Neuronal stem cell (in vitro differentiated cells): Measurements from ENCODE around the gene RCBTB1.
A peak's percentile ranks its signal among the peaks of the same experiment; 100 is the strongest.

Source experiments
- DNase-seq: peaks from one replicate; pipeline ENCODE4 v3.0.0-alpha.2; 2013; ENCODE audit warnings: low spot score
- H2AFZ ChIP-seq: one replicate; pipeline ENCODE4 v1.6.1; 2013; ENCODE audit warnings: mild to moderate bottlenecking, low read length, inconsistent platforms
- H2AK5ac ChIP-seq: 2 replicates; pipeline ENCODE4 v1.6.1; 2013; ENCODE audit warnings: low read depth, mild to moderate bottlenecking, inconsistent platforms, low read length, moderate library complexity, mixed read lengths
- H2BK120ac ChIP-seq: 2 replicates; pipeline ENCODE4 v1.6.1; 2013; ENCODE audit warnings: low read depth, mild to moderate bottlenecking, inconsistent platforms, low read length, moderate library complexity, mixed read lengths
- H2BK12ac ChIP-seq: one replicate; pipeline ENCODE4 v1.6.1; 2013; ENCODE audit warnings: low read length, inconsistent platforms
- H2BK15ac ChIP-seq: 2 replicates; pipeline ENCODE4 v1.6.1; 2013; ENCODE audit warnings: mild to moderate bottlenecking, low read length, inconsistent platforms, mixed read lengths
- H2BK5ac ChIP-seq: one replicate; pipeline ENCODE4 v1.6.1; 2013; ENCODE audit warnings: inconsistent platforms, mild to moderate bottlenecking, low read length, moderate library complexity
- H3K14ac ChIP-seq: one replicate; pipeline ENCODE4 v1.6.1; 2013; ENCODE audit warnings: low read length, inconsistent platforms
- H3K18ac ChIP-seq: 2 replicates; pipeline ENCODE4 v1.6.1; 2013; ENCODE audit warnings: low read length, inconsistent platforms
- H3K23ac ChIP-seq: 2 replicates; pipeline ENCODE4 v1.6.1; 2013; ENCODE audit warnings: low read depth, mild to moderate bottlenecking, mixed read lengths, low read length, inconsistent platforms; ENCODE audit not compliant: poor library complexity
- H3K27ac ChIP-seq: replicated peaks from 3 replicates; pipeline ENCODE4 v1.5.1; 2013; ENCODE audit warnings: low read length, inconsistent platforms
- H3K27me3 ChIP-seq, 3 experiments: 2 replicates each; pipeline ENCODE4 v1.6.1; 2013; ENCODE audit warnings: low read length in 3 of 3, mild to moderate bottlenecking in 2 of 3, inconsistent platforms in 1 of 3, low read depth in 1 of 3, mixed read lengths in 1 of 3, moderate library complexity in 1 of 3; ENCODE audit not compliant: control insufficient read depth in 3 of 3, insufficient read depth in 3 of 3
- H3K36me3 ChIP-seq, 2 donors: replicated peaks in 1 of 2; 2 replicates each; pipeline ENCODE4 v1.6.1; 2013; ENCODE audit warnings: low read length in 2 of 2; ENCODE audit not compliant: control insufficient read depth in 2 of 2, insufficient read depth in 2 of 2
- H3K4ac ChIP-seq: 2 replicates; pipeline ENCODE4 v1.6.1; 2013; ENCODE audit warnings: inconsistent platforms, mild to moderate bottlenecking, low read length, moderate library complexity
- H3K4me1 ChIP-seq, 2 donors: 1 replicate in 1 of 2; 2 replicates in 1 of 2; pipeline ENCODE4 v1.6.1; 2013; ENCODE audit warnings: low read length in 2 of 2, low read depth in 1 of 2; ENCODE audit not compliant: control insufficient read depth in 2 of 2, insufficient read depth in 1 of 2
- H3K4me2 ChIP-seq: one replicate; pipeline ENCODE4 v1.6.1; 2013; ENCODE audit warnings: mild to moderate bottlenecking, low read length, inconsistent platforms; ENCODE audit not compliant: insufficient read depth, poor library complexity, severe bottlenecking
- H3K4me3 ChIP-seq, 2 donors: 2 replicates each; pipeline ENCODE4 v1.5.1; 2013; ENCODE audit warnings: low read length in 2 of 2, mild to moderate bottlenecking in 2 of 2, inconsistent platforms in 1 of 2, moderate library complexity in 1 of 2
- H3K79me1 ChIP-seq: one replicate; pipeline ENCODE4 v1.6.1; 2013; ENCODE audit warnings: low read depth, mild to moderate bottlenecking, inconsistent platforms, low read length, moderate library complexity
- H3K9ac ChIP-seq: one replicate; pipeline ENCODE4 v1.6.1; 2013; ENCODE audit warnings: mild to moderate bottlenecking, low read depth, low read length, inconsistent platforms; ENCODE audit not compliant: poor library complexity
- H3K9me3 ChIP-seq, 2 donors: replicated peaks in 1 of 2; 2 replicates each; pipeline versions ENCODE3 to v1.6.1; 2013; ENCODE audit warnings: low read length in 2 of 2, mild to moderate bottlenecking in 2 of 2, inconsistent platforms in 1 of 2, low read depth in 1 of 2, mixed read lengths in 1 of 2, moderate library complexity in 1 of 2; ENCODE audit not compliant: control insufficient read depth in 2 of 2, insufficient read depth in 1 of 2
- H4K8ac ChIP-seq: one replicate; pipeline ENCODE4 v1.6.1; 2013; ENCODE audit warnings: low read depth, mild to moderate bottlenecking, inconsistent platforms, low read length, moderate library complexity
- H4K91ac ChIP-seq: one replicate; pipeline ENCODE4 v1.6.1; 2013; ENCODE audit warnings: low read length, low read depth, mild to moderate bottlenecking, inconsistent platforms; ENCODE audit not compliant: poor library complexity
- WGBS, 2 donors: extraction: QIAGEN DNeasy Blood & Tissue Kit; methylation state at CpG; one replicate each; pipeline ENCODE4 v1.1.7; 2013; ENCODE audit warnings: missing lambda C conversion rate in 2 of 2, mixed read lengths in 1 of 2; ENCODE audit not compliant: insufficient read length in 2 of 2, insufficient replicate concordance in 1 of 2; ENCODE audit errors: extremely low coverage in 2 of 2; 5-methylcytosine and 5-hydroxymethylcytosine counted together

Gene RCBTB1

GRCh38 chr13:49540552-49540951 is 44.8 kb downstream of the RCBTB1 start:
- no peak overlapping the region for H3K27ac ChIP-seq
- H3K36me3 ChIP-seq = peaks cover 6 to 76% of the 10 kb centered on the region in 2 donors

GRCh38 chr13:49539746-49540145 is 45.6 kb downstream of the RCBTB1 start:
- H2BK5ac ChIP-seq = no peak overlapping the region
- H3K27me3 ChIP-seq = no peaks in the 10 kb centered on the region
- no peaks in the 10 kb centered on the region for H3K4me1 ChIP-seq
- H4K8ac ChIP-seq = no peak overlapping the region
- DNase-seq = no peak
- H3K9me3 ChIP-seq = no peaks in the 10 kb centered on the region
- H3K4me2 ChIP-seq = no peak overlapping the region
- no peak overlapping the region for H2BK15ac ChIP-seq
- H2BK12ac ChIP-seq = no peak overlapping the region
- no peak overlapping the region for H3K27ac ChIP-seq
- no CpG with 5 or more reads among the region's 3 CpGs for WGBS, 2 donors
- H2BK120ac ChIP-seq = no peak overlapping the region
- no peaks in the 10 kb centered on the region for H3K79me1 ChIP-seq
- H3K23ac ChIP-seq = no peak overlapping the region
- no peak overlapping the region for H3K14ac ChIP-seq
- H3K4ac ChIP-seq = no peak overlapping the region
- H3K18ac ChIP-seq = no peak overlapping the region
- no peak overlapping the region for H3K4me3 ChIP-seq
- no peak overlapping the region for H4K91ac ChIP-seq
- H3K9ac ChIP-seq = no peak overlapping the region
- no peak overlapping the region for H2AK5ac ChIP-seq
- no peak overlapping the region for H2AFZ ChIP-seq
- H3K36me3 ChIP-seq = peaks cover 7 to 68% of the 10 kb centered on the region in 2 donors

More at GRCh38 chr13:49540552-49540951, 44.8 kb downstream of the RCBTB1 start:
- Histone ChIP-seq H3K4me2 (peak overlapping the region; percentile 18), H3K79me1 (no peaks in the 10 kb centered on the region), H3K4me1 (no peaks in the 10 kb centered on the region), H2BK5ac (no peak overlapping the region), H3K27me3 (no peaks in the 10 kb centered on the region), H3K18ac (no peak overlapping the region), H3K4ac (no peak overlapping the region), H2AFZ (no peak overlapping the region), H2BK120ac (no peak overlapping the region), H2BK15ac (no peak overlapping the region), H3K14ac (no peak overlapping the region), H4K8ac (no peak overlapping the region), H2AK5ac (no peak overlapping the region), H3K23ac (no peak overlapping the region), H3K9ac (no peak overlapping the region), H3K4me3 (no peak overlapping the region), H2BK12ac (no peak overlapping the region), H4K91ac (no peak overlapping the region), H3K9me3 (no peaks in the 10 kb centered on the region)
- DNase-seq = peak; percentile 35
- no CpG with 5 or more reads among the region's 7 CpGs for WGBS, 2 donors

- H3K14ac ChIP-seq = no peak overlapping the region
- no peak overlapping the region for H3K23ac ChIP-seq
- no peak overlapping the region for H2BK12ac ChIP-seq
- H3K9me3 ChIP-seq = no peaks in the 10 kb centered on the region
- H3K4ac ChIP-seq = no peak overlapping the region
- H3K4me3 ChIP-seq = no peak overlapping the region
- H3K27ac ChIP-seq = no peak overlapping the region
- no peak overlapping the region for H3K4me2 ChIP-seq
- H4K8ac ChIP-seq = no peak overlapping the region
- WGBS, 2 donors = no CpG with 5 or more reads among the region's 5 CpGs
- DNase-seq = no peak
- no peak overlapping the region for H2BK120ac ChIP-seq
- no peak overlapping the region for H2AFZ ChIP-seq
- no peak overlapping the region for H2BK5ac ChIP-seq
- peaks cover 7 to 67% of the 10 kb centered on the region in 2 donors for H3K36me3 ChIP-seq
- no peaks in the 10 kb centered on the region for H3K27me3 ChIP-seq
- H4K91ac ChIP-seq = no peak overlapping the region
- H2BK15ac ChIP-seq = no peak overlapping the region
- H3K4me1 ChIP-seq = no peaks in the 10 kb centered on the region
- H3K79me1 ChIP-seq = no peaks in the 10 kb centered on the region
- no peak overlapping the region for H2AK5ac ChIP-seq
- no peak overlapping the region for H3K9ac ChIP-seq
- H3K18ac ChIP-seq = no peak overlapping the region
Measured at GRCh38 chr13:49539313-49539712, 46.0 kb downstream of the RCBTB1 start.

DNA sequence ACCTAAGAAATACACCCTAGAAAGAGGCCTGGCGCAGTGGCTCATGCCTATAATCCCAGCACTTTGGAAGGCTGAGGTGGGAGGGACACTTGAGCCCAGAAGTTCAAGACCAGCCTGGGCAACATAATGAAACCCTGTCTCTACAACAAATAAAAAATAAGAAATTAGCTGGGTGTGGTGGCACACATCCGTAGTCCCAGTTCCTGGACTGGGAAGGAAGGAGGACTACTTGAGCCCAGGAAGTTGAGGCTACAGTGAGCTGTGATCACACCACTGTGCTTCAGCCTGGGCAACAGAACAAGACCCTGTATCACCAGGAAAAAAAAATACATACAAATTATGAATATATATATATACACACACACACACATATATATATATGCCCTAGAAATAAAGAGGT is 47.0 kb downstream of the RCBTB1 start:
- H3K9me3 ChIP-seq = no peaks in the 10 kb centered on the region
- no peak overlapping the region for H2AK5ac ChIP-seq
- no peak overlapping the region for H3K27ac ChIP-seq
- H3K4ac ChIP-seq = no peak overlapping the region
- no peak overlapping the region for H4K8ac ChIP-seq
- H3K18ac ChIP-seq = no peak overlapping the region
- no peak overlapping the region for H2BK15ac ChIP-seq
- H3K14ac ChIP-seq = no peak overlapping the region
- H2BK12ac ChIP-seq = no peak overlapping the region
- no peak overlapping the region for H3K4me2 ChIP-seq
- no peaks in the 10 kb centered on the region for H3K79me1 ChIP-seq
- H3K4me3 ChIP-seq = no peak overlapping the region
- H3K27me3 ChIP-seq = no peaks in the 10 kb centered on the region
- no peak overlapping the region for H4K91ac ChIP-seq
- no peak overlapping the region for H2BK120ac ChIP-seq
- no peak overlapping the region for H2AFZ ChIP-seq
- no CpG with 5 or more reads among the region's 2 CpGs for WGBS, 2 donors
- no peak for DNase-seq
- H3K4me1 ChIP-seq = no peaks in the 10 kb centered on the region
- H3K9ac ChIP-seq = no peak overlapping the region
- H3K36me3 ChIP-seq = peaks cover 9 to 69% of the 10 kb centered on the region in 2 donors
- no peak overlapping the region for H2BK5ac ChIP-seq
- H3K23ac ChIP-seq = no peak overlapping the region
